Cardiac septum (tissue), 1 donor: Measurements from ENCODE around the gene INCA1. TPM values are rescaled to one million over a fixed set of nuclear protein-coding genes. Genes with fewer than 3 reads are reported as not detected.

ENCODE experiments used
- DNase-seq: peaks from one replicate; pipeline ENCODE4 v3.0.0-alpha.2; 2020; ENCODE audit warnings: low spot score
- intact Hi-C: fragments of 100-400 bp; cut with DNase I; formaldehyde crosslinking; loops from one replicate; pipeline ENCODE4 v1.14.0; 2022
- total RNA-seq: library from RNA; stranded (reverse); fragmentation: NEBNext Ultra II Directional; extraction: Animal tissue kit (Norgen Biotek cat#: 25700); gene quantifications from one replicate; pipeline ENCODE4 v1.2.1, GENCODE V29; 2021
- donor health status: DM: no; HTN: no; CAD: no.

The INCA1 gene
- total RNA-seq, 1 donor from 2014 or later: 1.8 TPM

DNA sequence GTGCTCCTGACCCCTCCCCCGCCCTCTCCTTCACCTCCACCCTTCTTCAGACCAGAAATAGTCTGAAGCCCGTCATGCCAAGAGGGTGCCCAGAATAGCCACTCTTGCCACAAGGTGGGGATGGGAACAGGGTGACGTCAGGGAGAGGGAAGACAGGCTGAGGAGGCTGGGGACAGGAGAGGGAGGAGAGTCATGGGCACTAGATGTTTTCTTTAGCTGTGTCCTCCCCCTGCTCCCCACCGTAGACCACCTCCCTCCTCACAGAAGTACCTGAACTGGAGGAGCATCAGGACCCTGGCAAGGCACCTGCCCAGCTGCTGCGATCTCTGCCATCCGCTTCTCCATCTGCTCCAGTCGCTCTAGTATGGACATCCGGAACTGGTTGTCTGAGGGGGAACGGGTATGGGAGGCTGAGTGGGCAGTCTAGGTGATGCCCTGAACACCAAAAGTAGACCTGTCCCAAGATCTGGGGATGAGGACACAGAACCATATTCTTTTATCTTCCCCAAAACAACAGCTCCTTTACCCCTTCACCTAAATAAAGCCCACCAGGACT lies 23.1 kb downstream of the INCA1 start:
- intact Hi-C loops: no loop called here
- DNase-seq: no peak

DNA sequence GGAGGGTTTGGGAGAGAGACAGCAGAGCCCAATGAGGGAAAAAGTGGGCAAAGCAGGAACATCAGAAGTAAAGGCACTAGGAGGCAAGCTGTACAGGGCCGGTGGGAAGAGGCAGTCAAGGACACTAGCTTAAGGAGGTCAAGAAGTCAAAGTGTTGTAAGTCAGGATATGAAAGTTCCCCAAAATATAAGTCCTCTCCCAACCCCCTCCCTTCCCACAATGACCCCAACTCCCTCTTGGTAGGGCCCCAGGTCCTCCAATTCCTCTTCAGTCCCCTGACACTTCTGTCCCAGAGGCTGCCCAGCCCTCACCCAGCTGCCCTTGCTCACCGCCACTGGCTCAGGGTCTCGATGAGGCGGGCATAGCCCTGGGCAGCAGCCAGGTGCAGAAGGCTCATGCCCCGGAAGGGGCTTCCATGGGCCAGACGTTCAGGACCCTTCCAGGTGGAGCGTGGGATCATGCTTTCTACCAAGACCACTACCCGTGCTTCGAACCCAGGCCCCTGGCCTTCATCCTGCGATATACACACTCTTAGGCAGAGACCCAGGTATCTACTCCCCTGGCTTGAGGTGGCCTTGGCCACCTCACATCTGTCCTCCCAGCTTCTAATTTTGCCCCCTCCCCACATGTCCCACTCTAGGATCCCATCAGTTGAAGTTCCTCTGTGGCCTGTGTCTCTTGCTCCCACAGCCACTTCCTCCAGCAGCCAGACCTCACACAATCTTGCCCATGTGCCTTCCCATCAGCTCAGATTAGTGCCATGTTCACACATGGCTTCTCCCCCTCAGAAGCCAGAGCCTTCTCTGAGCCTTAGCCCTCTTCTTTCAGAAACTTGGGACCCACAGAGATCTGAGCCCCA lies 23.8 kb downstream of the INCA1 start:
- intact Hi-C loops: no loop called here
- DNase-seq: no peak

GRCh38 chr17:4972752-4973151 lies 24.6 kb downstream of the INCA1 start:
- DNase-seq: no peak
- intact Hi-C loops: no loop called here

GRCh38 chr17:4972322-4972721 lies 25.0 kb downstream of the INCA1 start:
- intact Hi-C loops: no loop called here

GRCh38 chr17:4971826-4972225 lies 25.5 kb downstream of the INCA1 start:
- DNase-seq: no peak
- intact Hi-C loops: no loop called here

More at GRCh38 chr17:4972322-4972721, 25.0 kb downstream of the INCA1 start:
- no peak for DNase-seq

DNA sequence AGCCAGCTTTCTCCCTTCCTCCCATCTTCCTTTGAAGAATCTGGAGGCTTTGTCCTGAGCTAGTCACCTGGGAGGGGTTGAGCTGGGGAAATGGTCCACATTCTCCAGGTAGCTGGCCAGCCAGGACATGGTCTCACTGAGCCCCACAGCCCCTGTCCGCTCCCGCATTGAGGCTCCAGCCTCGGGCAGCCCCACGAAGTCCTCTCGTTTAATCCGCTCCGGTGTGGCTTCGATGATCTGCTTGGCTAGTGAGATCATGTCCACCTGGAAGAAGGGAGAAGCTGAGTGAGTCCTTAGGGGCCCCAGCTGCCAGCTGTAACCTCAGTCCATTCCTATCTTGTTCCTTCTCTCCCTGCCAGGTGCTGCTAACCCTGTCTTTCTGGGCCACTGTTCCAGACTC lies 27.0 kb downstream of the INCA1 start:
- intact Hi-C loops: no loop called here
- no peak for DNase-seq

- intact Hi-C loops: loop anchor here (5.0 kb wide), 2 partner anchors 62 to 93 kb away; no protein-coding TSS in a partner anchor
Measured at GRCh38 chr17:4969551-4970173, 27.7 kb downstream of the INCA1 start.

GRCh38 chr17:4969047-4969550 lies 28.2 kb downstream of the INCA1 start:
- no peak for DNase-seq
- intact Hi-C loops: loop anchor here (5.0 kb wide), 2 partner anchors 62 to 93 kb away; no protein-coding TSS in a partner anchor

More at GRCh38 chr17:4969551-4970173, 27.7 kb downstream of the INCA1 start:
- DNase-seq: no peak

DNA sequence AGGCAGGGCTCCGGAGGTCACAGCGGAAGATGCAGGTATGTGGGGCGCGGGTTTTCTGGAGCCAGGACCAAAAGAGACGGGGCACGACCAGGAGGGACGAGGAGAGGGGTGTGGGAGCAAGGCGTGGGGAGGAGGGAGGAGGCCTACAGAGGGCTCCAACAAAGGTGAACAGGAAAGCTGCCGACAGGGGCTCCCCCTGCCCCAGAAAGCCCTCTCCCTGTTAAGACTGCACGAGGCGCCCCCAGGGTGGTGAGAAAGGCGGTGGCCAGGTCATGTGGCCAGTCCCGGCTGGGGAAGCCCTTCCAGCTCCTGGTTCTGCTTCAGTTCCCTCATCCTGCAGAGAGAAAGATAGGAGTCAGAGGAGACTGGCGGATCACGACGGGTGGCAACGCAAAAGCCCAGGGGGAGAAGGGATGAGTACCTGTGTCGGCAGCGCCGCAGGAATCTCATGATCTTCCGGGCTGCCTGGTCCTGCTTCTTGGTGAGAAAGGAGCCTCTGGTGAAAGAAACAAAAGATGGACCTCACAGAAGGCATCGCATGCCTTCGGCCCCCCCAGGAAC lies 28.8 kb downstream of the INCA1 start:
- DNase-seq: no peak
- intact Hi-C loops: loop anchor here (5.0 kb wide), 2 partner anchors 61 to 94 kb away; no protein-coding TSS in a partner anchor

DNA sequence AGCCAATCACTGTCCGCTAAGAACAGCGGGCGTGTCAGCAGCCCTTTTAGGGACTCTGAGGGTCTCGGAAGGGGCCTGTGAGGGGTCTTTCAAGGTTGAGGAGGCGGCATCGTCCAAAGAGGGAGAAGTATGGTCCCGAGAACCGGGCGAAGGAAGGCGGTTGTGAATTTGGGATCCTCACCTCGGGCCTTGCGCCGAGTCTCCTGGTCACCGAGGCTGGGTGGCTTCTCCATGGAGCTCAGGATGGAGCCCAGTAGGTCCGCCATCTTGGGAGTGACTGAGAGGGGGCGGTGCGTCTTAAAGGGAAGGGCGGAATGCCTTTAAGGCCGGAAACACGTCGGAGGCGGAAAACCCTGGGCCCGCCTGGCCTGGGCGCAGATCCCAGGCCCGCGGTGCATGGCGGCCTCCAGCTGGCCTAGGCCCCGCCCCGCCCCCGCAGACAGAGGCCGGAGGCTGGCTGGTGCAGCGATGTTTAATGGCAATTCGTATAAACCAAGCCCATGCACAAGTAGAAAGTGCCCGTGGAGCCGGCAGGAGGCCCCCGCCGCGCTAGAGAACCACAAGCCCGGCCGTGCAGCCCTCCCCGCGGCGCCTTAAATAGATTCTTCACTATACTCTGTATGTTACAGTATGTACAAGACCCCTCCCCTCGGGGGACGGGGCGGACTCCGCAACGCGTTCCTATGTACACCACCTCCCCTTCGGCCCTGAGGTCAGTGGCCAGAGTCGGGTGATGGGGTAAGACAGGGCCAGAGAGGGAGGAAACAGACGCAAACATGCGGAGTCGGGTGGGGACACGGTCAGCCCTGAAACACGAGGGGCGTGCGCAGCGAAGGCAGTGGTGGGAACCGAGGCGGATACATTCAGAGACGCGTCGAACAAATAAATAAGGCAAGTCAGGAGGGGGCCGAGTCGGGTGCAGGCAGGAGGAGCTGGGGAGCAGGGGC lies 29.5 kb downstream of the INCA1 start, which contains the start of gene SPAG7:
Gene SPAG7, minus strand, starts transcription at position 279 of the 947 bp plus-strand sequence. Its CDS starts 13 bp downstream, at position 266.
- intact Hi-C loops: loop anchor here (1.0 to 5.0 kb wide), 4 partner anchors 19 to 94 kb away; partner anchors contain the start of genes CAMTA2, RNF167 and SLC25A11
- DNase-seq: peak; percentile 97

DNA sequence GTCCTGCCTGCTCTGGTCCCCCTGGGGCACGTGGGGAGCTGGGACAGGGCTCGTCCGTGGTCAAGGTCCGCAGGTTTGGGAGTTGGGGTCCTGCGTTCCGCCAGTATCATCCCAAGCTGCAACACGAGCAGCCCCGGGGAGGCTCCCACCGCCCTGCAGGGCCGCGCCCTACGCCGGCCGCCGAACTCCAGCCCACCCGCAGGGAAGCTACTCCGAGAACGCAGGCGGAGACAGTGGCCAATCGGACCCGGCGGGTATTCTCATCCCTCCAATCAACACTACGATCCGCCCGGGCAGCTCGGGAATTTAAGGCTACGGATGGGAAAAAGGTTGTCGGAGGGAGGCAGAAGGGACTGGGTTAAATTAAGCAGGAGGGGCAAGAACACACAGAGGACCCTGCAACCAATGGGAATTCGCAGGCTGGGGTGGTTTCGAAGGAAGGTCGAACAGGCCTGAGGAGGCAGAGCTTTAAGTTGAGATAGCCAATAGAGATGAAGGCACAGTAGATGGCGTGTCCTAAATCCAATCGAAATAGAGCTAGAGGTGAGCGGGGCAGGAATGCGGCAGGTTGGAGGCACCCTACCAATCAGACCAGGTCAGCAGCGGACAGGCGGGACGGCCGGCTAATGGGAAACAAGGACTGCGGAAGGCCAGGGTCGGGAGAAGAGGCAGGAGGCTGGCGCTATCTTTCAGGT lies 30.3 kb downstream of the INCA1 start:
- intact Hi-C loops: loop anchor here (1.0 to 5.0 kb wide), 5 partner anchors 16 to 95 kb away; partner anchors contain the start of genes CAMTA2, ENO3, RNF167 and SLC25A11

GRCh38 chr17:4965311-4965986 lies 31.9 kb downstream of the INCA1 start:
- no peak for DNase-seq
- intact Hi-C loops: loop anchor here (5.0 kb wide), 2 partner anchors 58 to 97 kb away; no protein-coding TSS in a partner anchor

More for the DNA sequence above, 30.3 kb downstream of the INCA1 start:
- DNase-seq: peak; percentile 99

DNA sequence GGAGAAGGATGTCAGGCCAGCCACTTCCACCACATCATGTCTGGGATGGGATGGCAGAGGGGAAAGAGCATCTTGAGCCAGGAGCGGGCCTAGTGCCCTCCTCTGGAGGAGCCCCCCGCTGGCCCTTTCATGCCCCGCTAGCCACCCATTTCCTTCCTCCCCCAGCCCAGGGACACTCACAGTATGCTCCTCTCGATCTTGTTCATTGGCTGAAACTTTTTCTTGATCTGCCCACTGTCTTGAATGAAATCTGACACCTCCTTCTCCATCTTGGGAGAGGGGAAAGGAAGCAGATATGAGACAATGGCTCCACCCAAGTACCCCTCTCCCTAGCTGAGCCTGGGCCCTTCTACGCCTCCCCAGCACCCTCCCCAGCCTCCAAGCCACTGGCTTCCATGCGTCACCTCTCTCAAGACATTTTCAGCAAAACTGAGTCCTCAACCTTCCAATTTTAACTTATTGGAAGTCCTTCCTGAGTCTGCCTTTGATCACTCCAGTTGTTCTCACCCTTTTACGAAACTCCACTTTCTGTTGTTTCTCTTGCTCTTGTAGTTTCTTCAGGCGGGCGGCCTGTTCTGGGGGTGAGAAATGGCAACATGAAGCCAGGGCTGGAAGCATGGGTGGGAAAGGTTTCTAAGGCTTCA lies 36.9 kb downstream of the INCA1 start:
- intact Hi-C loops: no loop called here
- DNase-seq: no peak

GRCh38 chr17:4959261-4959965 lies 37.9 kb downstream of the INCA1 start:
- intact Hi-C loops: no loop called here
- DNase-seq: no peak

DNA sequence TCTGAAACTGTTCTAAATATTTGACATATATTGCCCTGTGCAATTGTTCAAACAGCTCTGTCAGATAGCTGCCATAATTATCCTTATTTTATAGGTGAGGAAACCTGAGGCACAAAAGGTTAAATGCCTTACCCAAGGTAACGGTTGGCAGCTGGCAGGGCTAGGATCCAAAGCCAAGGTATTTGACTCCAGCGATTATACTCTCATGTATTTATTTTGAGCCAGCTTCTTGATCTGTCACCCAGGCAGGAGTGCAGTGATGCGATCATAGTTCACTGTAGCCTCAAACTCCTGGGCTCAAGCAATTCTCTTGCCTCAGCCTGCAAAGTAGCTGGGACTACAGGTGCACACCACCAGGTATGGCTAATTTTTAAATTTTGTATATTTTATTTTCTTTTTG lies 39.2 kb downstream of the INCA1 start:
- intact Hi-C loops: no loop called here
- DNase-seq: no peak

- intact Hi-C loops: no loop called here
- DNase-seq: no peak
Measured at GRCh38 chr17:4956493-4957061, 40.7 kb downstream of the INCA1 start.
